Keratinocyte (primary cell): ENCODE data around the gene C2orf76. TPM values are rescaled to one million over a fixed set of nuclear protein-coding genes. Genes with fewer than 3 reads are reported as not detected.

Experiments
- DNase-seq: peaks from one replicate; pipeline ENCODE4 v3.0.0-alpha.2; 2011; ENCODE audit warnings: low read depth, missing footprints, low spot score
- FAIRE-seq: peaks from 2 replicates; lab custom pipeline; 2011; peaks lifted over from hg19 to GRCh38; lab: Jason Lieb, UNC
- H2AFZ ChIP-seq: 2 replicates; pipeline ENCODE4 v1.6.0; 2012; ENCODE audit warnings: low read length, control low read depth, inconsistent platforms; ENCODE audit not compliant: control insufficient read depth
- H3K27ac ChIP-seq: 2 replicates; pipeline ENCODE4 v1.5.1; 2011; ENCODE audit warnings: low read length; ENCODE audit not compliant: control insufficient read depth, insufficient read depth
- H3K27me3 ChIP-seq: 3 replicates; pipeline ENCODE4 v1.6.0; 2011; ENCODE audit warnings: low read length; ENCODE audit not compliant: control insufficient read depth, insufficient read depth; ENCODE audit errors: extremely low read depth
- H3K36me3 ChIP-seq, 2 experiments: 2 replicates in 1 of 2; 3 replicates in 1 of 2; pipeline ENCODE4 v1.5.1; 2011; ENCODE audit warnings: low read length in 2 of 2, mild to moderate bottlenecking in 1 of 2; ENCODE audit not compliant: control insufficient read depth in 2 of 2, insufficient read depth in 2 of 2; ENCODE audit errors: extremely low read depth in 1 of 2
- H3K4me1 ChIP-seq: 3 replicates; pipeline ENCODE4 v1.5.1; 2011; ENCODE audit warnings: low read length; ENCODE audit not compliant: control insufficient read depth, insufficient read depth; ENCODE audit errors: extremely low read depth
- H3K4me2 ChIP-seq: 3 replicates; pipeline ENCODE4 v1.6.0; 2011; ENCODE audit warnings: low read depth, low read length; ENCODE audit not compliant: control insufficient read depth, insufficient read depth; ENCODE audit errors: extremely low read depth
- H3K4me3 ChIP-seq, 3 experiments: fragments of 200-600 bp in 1 of 3; sonication (generic) in 1 of 3; 2 replicates in 2 of 3; 3 replicates in 1 of 3; pipeline ENCODE4 v1.5.1; 2011 to 2016; ENCODE audit warnings: low read length in 3 of 3, mild to moderate bottlenecking in 3 of 3, control low read depth in 2 of 3, inconsistent platforms in 1 of 3, low read depth in 1 of 3, mixed read lengths in 1 of 3, mixed run types in 1 of 3, moderate library complexity in 1 of 3; ENCODE audit not compliant: control insufficient read depth in 2 of 3, insufficient read depth in 2 of 3; ENCODE audit errors: extremely low read depth in 1 of 3
- H3K79me2 ChIP-seq: 2 replicates; pipeline ENCODE4 v1.6.0; 2012; ENCODE audit warnings: low read length; ENCODE audit not compliant: control insufficient read depth, insufficient read depth
- H3K9ac ChIP-seq: 3 replicates; pipeline ENCODE4 v1.6.0; 2011; ENCODE audit warnings: low read length; ENCODE audit not compliant: control insufficient read depth, insufficient read depth; ENCODE audit errors: extremely low read depth
- H3K9me1 ChIP-seq: 3 replicates; pipeline ENCODE4 v1.6.0; 2011; ENCODE audit warnings: low read length; ENCODE audit not compliant: control insufficient read depth, insufficient read depth; ENCODE audit errors: extremely low read depth
- H3K9me3 ChIP-seq: 2 replicates; pipeline ENCODE4 v1.5.1; 2012; ENCODE audit warnings: low read depth, low read length; ENCODE audit not compliant: control insufficient read depth
- H4K20me1 ChIP-seq: 3 replicates; pipeline ENCODE4 v1.6.0; 2011; ENCODE audit warnings: low read length; ENCODE audit not compliant: control insufficient read depth, insufficient read depth; ENCODE audit errors: extremely low read depth
- CTCF ChIP-seq, 3 experiments: IDR thresholded peaks in 1 of 3; conservative IDR thresholded peaks in 1 of 3; optimal IDR thresholded peaks in 1 of 3; 2 replicates in 2 of 3; 3 replicates in 1 of 3; pipeline versions ENCODE3 to v1.5.1; 2011; ENCODE audit warnings: low read length in 3 of 3, mild to moderate bottlenecking in 3 of 3, moderate library complexity in 2 of 3, control low read depth in 1 of 3, inconsistent platforms in 1 of 3; ENCODE audit not compliant: insufficient read depth in 2 of 3; ENCODE audit errors: extremely low read depth in 1 of 3
- EZH2 ChIP-seq: IDR thresholded peaks from one replicate; pipeline ENCODE4 v1.6.1; 2012; ENCODE audit warnings: inconsistent platforms, mild to moderate bottlenecking, low read length, moderate library complexity
- dilution Hi-C: fragments of 300-500 bp; cut with MboI; formaldehyde crosslinking; loops from one replicate; pipeline ENCODE4 v1.7.0; 2020; ENCODE audit warnings: low sequenced_read_pairs; ENCODE audit not compliant: extremely low pct_ligation_motif_present
- polyA plus RNA-seq, 5 experiments: library from polyadenylated mRNA; depleted of rRNA in 3 of 5; stranded (reverse) in 3 of 5; stranded (forward) in 1 of 5; unstranded in 1 of 5; fragments of >200 nt; gene quantifications; 1 replicate in 1 of 5; 2 replicates in 3 of 5; 3 replicates in 1 of 5; pipeline versions ENCODE4 v1.2.1 to v1.2.3, GENCODE V29; 2011 to 2012; ENCODE audit warnings: missing spikeins in 2 of 5, low read depth in 1 of 5, low replicate concordance in 1 of 5

C2orf76 gene
- polyA plus RNA-seq, 1 donor (not counting 4 experiments of a cell fraction or from before 2014, with no cell fraction given), result 17.9 TPM

GRCh38 chr2:119276864-119277263, 89.8 kb downstream of the C2orf76 start:
- dilution Hi-C loops, result no loop called here
- FAIRE-seq (no peak), DNase-seq (no peak)
- H3K27ac ChIP-seq, result no peak overlapping the region
- no peaks in the 10 kb centered on the region for H4K20me1 ChIP-seq
- H3K79me2 ChIP-seq, result no peaks in the 10 kb centered on the region
- no peak for TF ChIP-seq EZH2
- no peak for TF ChIP-seq CTCF (optimal IDR thresholded peaks at IDR 0.05 in 1 of 3, IDR thresholded peaks at IDR 0.05 in 1 of 3, conservative IDR thresholded peaks at IDR 0.05 in 1 of 3; ENCODE audit: extremely low read depth in 1 of 3, insufficient read depth in 2 of 3, low read length in 3 of 3)
- no peaks in the 10 kb centered on the region for H3K4me1 ChIP-seq
- no peak overlapping the region for H3K4me2 ChIP-seq
- H3K9ac ChIP-seq, result no peak overlapping the region
- H3K36me3 ChIP-seq, result no peaks in the 10 kb centered on the region
- H2AFZ ChIP-seq, result no peak overlapping the region
- H3K27me3 ChIP-seq, result no peaks in the 10 kb centered on the region
- no peaks in the 10 kb centered on the region for H3K9me1 ChIP-seq
- no peaks in the 10 kb centered on the region for H3K9me3 ChIP-seq
- no peak overlapping the region for H3K4me3 ChIP-seq

GRCh38 chr2:119267604-119268003, 99.0 kb downstream of the C2orf76 start:
- dilution Hi-C loops, result no loop called here
- Histone ChIP-seq H3K79me2 (no peaks in the 10 kb centered on the region), H3K4me3 (no peak overlapping the region), H3K9me1 (no peaks in the 10 kb centered on the region), H3K27ac (no peak overlapping the region), H4K20me1 (no peaks in the 10 kb centered on the region), H2AFZ (no peak overlapping the region), H3K4me1 (no peaks in the 10 kb centered on the region), H3K27me3 (no peaks in the 10 kb centered on the region), H3K9me3 (no peaks in the 10 kb centered on the region), H3K4me2 (no peak overlapping the region), H3K9ac (no peak overlapping the region), H3K36me3 (peaks cover 3 to 4% of the 10 kb centered on the region in 2 experiments)
- TF ChIP-seq EZH2, result no peak
- TF ChIP-seq CTCF (optimal IDR thresholded peaks at IDR 0.05 in 1 of 3, IDR thresholded peaks at IDR 0.05 in 1 of 3, conservative IDR thresholded peaks at IDR 0.05 in 1 of 3; ENCODE audit: extremely low read depth in 1 of 3, insufficient read depth in 2 of 3, low read length in 3 of 3), result no peak
- FAIRE-seq (no peak), DNase-seq (no peak)
